GM13976 (cell line): ENCODE measurements around the gene CELF2.
"Not testable (repeated sequence)": the region's sequence is repeated elsewhere in the genome, so short reads cannot be mapped to it uniquely, and the experiment has no call there.

Experiments used
- DNase-seq: peaks from one replicate; pipeline ENCODE4 v3.0.0; 2012; ENCODE audit warnings: low spot score
- in situ Hi-C: fragments of 300-500 bp; cut with MboI; formaldehyde crosslinking; loops from one replicate; pipeline ENCODE4 v1.12.0; 2022; ENCODE audit warnings: low sequenced_read_pairs, mixed read lengths, inconsistent platforms; ENCODE audit not compliant: unreplicated experiment
- TF ChIP-seq, protein P1 (sequence below): IDR thresholded peaks from 2 replicates; pipeline ENCODE4 v1.5.1; 2012; ENCODE audit warnings: borderline replicate concordance, mild to moderate bottlenecking; ENCODE audit not compliant: insufficient read depth; ENCODE audit errors: extremely low read depth, missing control alignments, control extremely low read depth

CELF2 gene

DNA sequence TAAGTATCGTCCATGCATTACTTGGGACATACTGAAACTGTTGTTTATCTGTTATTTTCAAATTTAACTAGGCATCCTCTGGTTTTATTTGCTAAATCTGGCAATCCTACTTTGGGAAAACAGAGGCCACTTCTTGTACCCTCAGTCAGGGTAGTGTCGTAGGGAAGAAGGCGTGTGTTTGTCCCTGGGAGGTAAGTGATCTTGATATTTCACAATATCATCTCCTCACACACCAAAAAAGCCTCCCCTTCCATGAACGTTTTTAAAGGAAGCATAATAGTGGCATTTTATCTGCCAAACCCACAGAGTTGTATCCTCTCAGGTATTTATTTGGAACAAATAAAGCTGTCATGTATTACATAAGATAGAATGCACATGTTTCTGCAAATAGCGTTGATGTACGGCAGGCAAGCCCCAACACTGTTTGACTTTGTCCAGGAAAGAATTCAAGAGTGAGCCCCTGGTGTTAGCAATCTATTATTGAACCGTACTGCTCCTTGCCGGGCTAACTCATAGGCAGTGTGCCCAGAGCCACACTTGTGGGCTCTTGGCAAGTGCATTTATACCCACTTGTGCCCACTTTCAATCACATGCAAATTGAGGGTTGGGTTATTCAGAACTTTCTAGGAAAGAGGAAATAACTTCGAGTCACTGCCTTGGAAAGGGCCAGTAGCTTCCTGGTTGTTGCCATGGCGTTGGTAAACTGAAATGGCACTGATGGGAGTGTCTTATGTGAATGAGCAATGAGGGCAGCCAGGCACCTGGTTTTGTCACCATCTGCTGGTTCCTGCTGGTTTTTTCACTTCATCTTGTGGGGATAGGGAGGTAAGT, 327.8 kb downstream of the CELF2 start:
- in situ Hi-C loops: no loop called here
- DNase-seq: no peak
- TF ChIP-seq, protein P1, sequence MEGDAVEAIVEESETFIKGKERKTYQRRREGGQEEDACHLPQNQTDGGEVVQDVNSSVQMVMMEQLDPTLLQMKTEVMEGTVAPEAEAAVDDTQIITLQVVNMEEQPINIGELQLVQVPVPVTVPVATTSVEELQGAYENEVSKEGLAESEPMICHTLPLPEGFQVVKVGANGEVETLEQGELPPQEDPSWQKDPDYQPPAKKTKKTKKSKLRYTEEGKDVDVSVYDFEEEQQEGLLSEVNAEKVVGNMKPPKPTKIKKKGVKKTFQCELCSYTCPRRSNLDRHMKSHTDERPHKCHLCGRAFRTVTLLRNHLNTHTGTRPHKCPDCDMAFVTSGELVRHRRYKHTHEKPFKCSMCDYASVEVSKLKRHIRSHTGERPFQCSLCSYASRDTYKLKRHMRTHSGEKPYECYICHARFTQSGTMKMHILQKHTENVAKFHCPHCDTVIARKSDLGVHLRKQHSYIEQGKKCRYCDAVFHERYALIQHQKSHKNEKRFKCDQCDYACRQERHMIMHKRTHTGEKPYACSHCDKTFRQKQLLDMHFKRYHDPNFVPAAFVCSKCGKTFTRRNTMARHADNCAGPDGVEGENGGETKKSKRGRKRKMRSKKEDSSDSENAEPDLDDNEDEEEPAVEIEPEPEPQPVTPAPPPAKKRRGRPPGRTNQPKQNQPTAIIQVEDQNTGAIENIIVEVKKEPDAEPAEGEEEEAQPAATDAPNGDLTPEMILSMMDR: no peak

GRCh38 chr10:11347580-11347979, 329.9 kb downstream of the CELF2 start:
- in situ Hi-C loops: not testable (repeated sequence)

DNA sequence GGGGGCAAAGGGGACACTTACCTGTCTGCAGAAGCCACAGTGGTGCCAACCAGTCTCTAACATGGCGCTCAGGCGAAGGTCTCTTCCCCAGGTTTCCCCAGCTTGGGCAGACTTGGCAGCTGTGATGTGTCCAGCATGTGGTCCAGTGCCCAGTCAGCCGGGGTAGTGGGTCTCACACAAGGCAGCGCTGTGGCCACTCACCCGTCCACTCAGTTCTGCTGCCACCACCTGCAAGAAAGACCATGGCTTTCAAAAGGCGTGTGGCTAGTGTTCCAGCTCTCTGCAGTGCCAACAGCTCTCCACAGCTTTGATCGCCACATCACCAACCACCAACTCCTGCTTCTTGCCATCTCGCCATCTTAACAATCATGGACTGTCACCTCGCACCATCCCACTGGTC, 334.1 kb downstream of the CELF2 start:
- TF ChIP-seq, protein P1: no peak
- in situ Hi-C loops: no loop called here
- DNase-seq: no peak

More at GRCh38 chr10:11347580-11347979, 329.9 kb downstream of the CELF2 start:
- DNase-seq: not testable (repeated sequence)

GRCh38 chr10:11353006-11353896, 335.6 kb downstream of the CELF2 start:
- DNase-seq: no peak
- in situ Hi-C loops: no loop called here
- TF ChIP-seq, protein P1: no peak

DNA sequence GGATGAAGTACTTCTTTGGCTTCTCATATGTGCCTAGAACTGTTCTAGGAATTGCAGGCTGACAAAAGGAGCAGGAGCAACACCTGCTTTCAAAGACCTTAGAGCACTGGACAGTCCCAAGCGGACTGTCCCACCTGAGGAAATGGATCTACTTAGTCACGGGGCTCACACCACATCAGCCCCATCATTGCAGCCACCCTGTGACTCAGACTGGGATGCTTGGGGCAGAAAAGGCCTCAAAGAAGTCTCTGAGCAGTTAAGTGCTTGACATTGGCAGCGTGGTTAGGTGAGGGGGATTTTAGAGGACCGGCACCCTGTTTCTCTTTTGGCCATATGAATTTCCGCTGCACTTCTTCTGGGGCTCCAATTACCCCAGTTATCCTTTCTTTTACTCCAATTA, 337.2 kb downstream of the CELF2 start:
- no peak for DNase-seq
- in situ Hi-C loops: no loop called here
- TF ChIP-seq, protein P1: no peak

DNA sequence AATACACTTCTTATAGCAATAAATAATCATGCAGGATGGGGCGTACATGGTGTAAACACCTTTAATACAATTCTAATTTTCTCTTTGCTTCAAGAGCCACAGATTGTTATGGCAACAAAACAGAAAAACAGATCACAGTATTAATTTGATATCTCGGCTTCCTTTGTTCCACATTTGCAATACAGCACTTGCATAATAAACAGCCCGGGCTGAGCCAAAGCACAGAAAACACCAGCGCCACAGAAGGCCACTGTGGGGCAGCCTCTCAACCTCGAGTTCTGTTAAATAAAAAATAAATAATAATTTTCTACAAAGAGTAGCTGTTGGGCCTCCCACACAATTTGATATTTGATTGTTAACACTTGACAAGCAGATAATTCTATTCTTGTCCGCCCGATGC, 337.9 kb downstream of the CELF2 start:
- no peak for DNase-seq
- TF ChIP-seq, protein P1: no peak
- in situ Hi-C loops: no loop called here

DNA sequence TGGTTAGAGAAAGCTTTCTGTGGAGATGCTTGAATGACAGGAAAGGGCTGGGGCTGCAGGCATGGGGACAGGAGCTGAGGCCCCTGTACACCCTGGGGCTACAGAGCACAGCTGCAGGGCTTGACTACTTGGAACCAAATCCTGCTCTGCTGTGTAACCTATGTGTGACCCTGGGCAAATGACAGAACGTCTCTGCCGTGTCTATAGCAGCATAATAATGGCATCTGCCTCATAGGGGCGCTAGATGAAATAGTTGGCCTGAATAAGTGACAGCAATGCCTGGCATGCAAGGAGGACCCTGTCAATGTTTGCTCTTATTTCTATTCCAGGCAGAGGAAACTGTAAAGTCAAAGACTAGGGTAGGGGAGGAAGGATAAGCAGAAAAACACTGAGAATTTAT, 339.8 kb downstream of the CELF2 start:
- no peak for DNase-seq
- TF ChIP-seq, protein P1: no peak
- in situ Hi-C loops: no loop called here
